H9 (cell line): Measurements from ENCODE around the gene NKX1-2. TPM values are rescaled to one million over a fixed set of nuclear protein-coding genes. Genes with fewer than 3 reads are reported as not detected.

Experiments
- DNase-seq: peaks from one replicate; pipeline ENCODE4 v3.0.0-alpha.2; 2017
- H2AFZ ChIP-seq: one replicate; pipeline ENCODE4 v1.6.1; 2013; ENCODE audit warnings: mild to moderate bottlenecking, low read length, control low read depth, moderate library complexity
- H2AK5ac ChIP-seq: 2 replicates; pipeline ENCODE4 v1.6.1; 2013; ENCODE audit warnings: low read length, control low read depth, mixed read lengths; ENCODE audit not compliant: insufficient read length
- H2BK120ac ChIP-seq: one replicate; pipeline ENCODE4 v1.6.1; 2013; ENCODE audit warnings: low read depth, mild to moderate bottlenecking, low read length, control low read depth, inconsistent platforms; ENCODE audit not compliant: poor library complexity, severe bottlenecking
- H2BK12ac ChIP-seq: 2 replicates; pipeline ENCODE4 v1.6.1; 2013; ENCODE audit warnings: low read length, control low read depth, mixed read lengths, low read depth; ENCODE audit not compliant: insufficient read length
- H2BK15ac ChIP-seq: 2 replicates; pipeline ENCODE4 v1.6.1; 2013; ENCODE audit warnings: low read depth, low read length, control low read depth
- H2BK20ac ChIP-seq: one replicate; pipeline ENCODE4 v1.6.1; 2013; ENCODE audit warnings: low read depth, mild to moderate bottlenecking, low read length, control low read depth, inconsistent platforms; ENCODE audit not compliant: poor library complexity, severe bottlenecking
- H2BK5ac ChIP-seq: 2 replicates; pipeline ENCODE4 v1.6.1; 2013; ENCODE audit warnings: low read length, control low read depth, mixed read lengths; ENCODE audit not compliant: insufficient read length
- H3K14ac ChIP-seq: 2 replicates; pipeline ENCODE4 v1.6.1; 2013; ENCODE audit warnings: low read length, control low read depth; ENCODE audit not compliant: insufficient read depth
- H3K18ac ChIP-seq: 2 replicates; pipeline ENCODE4 v1.6.1; 2013; ENCODE audit warnings: low read depth, mild to moderate bottlenecking, mixed read lengths, low read length, control low read depth; ENCODE audit not compliant: insufficient read length
- H3K23ac ChIP-seq: 2 replicates; pipeline ENCODE4 v1.6.1; 2013; ENCODE audit warnings: low read length, control low read depth, mixed read lengths, low read depth; ENCODE audit not compliant: insufficient read length
- H3K23me2 ChIP-seq: 2 replicates; pipeline ENCODE4 v1.6.1; 2013; ENCODE audit warnings: low read depth, mild to moderate bottlenecking, mixed read lengths, low read length, control low read depth; ENCODE audit not compliant: insufficient read length, poor library complexity, severe bottlenecking
- H3K27ac ChIP-seq: 2 replicates; pipeline ENCODE4 v1.5.1; 2013; ENCODE audit warnings: low read length, control low read depth, mixed read lengths, low read depth; ENCODE audit not compliant: insufficient read length
- H3K27me3 ChIP-seq: 2 replicates; pipeline ENCODE4 v1.6.1; 2013; ENCODE audit warnings: low read length, control low read depth, inconsistent platforms; ENCODE audit not compliant: insufficient read depth
- H3K4ac ChIP-seq: 2 replicates; pipeline ENCODE4 v1.6.1; 2013; ENCODE audit warnings: low read depth, mild to moderate bottlenecking, control low read depth, inconsistent platforms, low read length, moderate library complexity
- H3K4me1 ChIP-seq: 2 replicates; pipeline ENCODE4 v1.6.1; 2013; ENCODE audit warnings: low read length, control low read depth, inconsistent platforms; ENCODE audit not compliant: insufficient read depth
- H3K4me2 ChIP-seq: 2 replicates; pipeline ENCODE4 v1.6.1; 2013; ENCODE audit warnings: low read length, control low read depth, mixed read lengths; ENCODE audit not compliant: insufficient read length, insufficient read depth
- H3K56ac ChIP-seq: 2 replicates; pipeline ENCODE4 v1.6.1; 2013; ENCODE audit warnings: low read depth, mild to moderate bottlenecking, mixed read lengths, low read length, control low read depth; ENCODE audit not compliant: insufficient read length
- H3K79me1 ChIP-seq: 2 replicates; pipeline ENCODE4 v1.6.1; 2013; ENCODE audit warnings: low read depth, mild to moderate bottlenecking, moderate library complexity, low read length, control low read depth, inconsistent platforms; ENCODE audit not compliant: insufficient read depth, poor library complexity, severe bottlenecking
- H3K79me2 ChIP-seq: 2 replicates; pipeline ENCODE4 v1.6.1; 2013; ENCODE audit warnings: low read length, control low read depth, inconsistent platforms; ENCODE audit not compliant: insufficient read depth
- H3K9ac ChIP-seq: 2 replicates; pipeline ENCODE4 v1.6.1; 2013; ENCODE audit warnings: low read length, control low read depth, mixed read lengths; ENCODE audit not compliant: insufficient read length; ENCODE audit errors: extremely low read depth
- H3K9me3 ChIP-seq: one replicate; pipeline ENCODE4 v1.6.1; 2013; ENCODE audit warnings: low read depth, low read length, inconsistent platforms; ENCODE audit not compliant: control insufficient read depth
- H3T11ph ChIP-seq: one replicate; pipeline ENCODE4 v1.6.1; 2013; ENCODE audit warnings: mild to moderate bottlenecking, low read length, control low read depth, inconsistent platforms
- H4K20me1 ChIP-seq: one replicate; pipeline ENCODE4 v1.6.1; 2013; ENCODE audit not compliant: control insufficient read depth, insufficient read length, insufficient read depth
- H4K5ac ChIP-seq: 2 replicates; pipeline ENCODE4 v1.6.1; 2013; ENCODE audit warnings: low read depth, mild to moderate bottlenecking, mixed read lengths, low read length, control low read depth; ENCODE audit not compliant: insufficient read length
- H4K8ac ChIP-seq: replicated peaks from 2 replicates; pipeline ENCODE4 v1.6.1; 2013; ENCODE audit warnings: low read length, control low read depth, mixed read lengths, low read depth; ENCODE audit not compliant: insufficient read length
- H4K91ac ChIP-seq: 2 replicates; pipeline ENCODE4 v1.6.1; 2013; ENCODE audit warnings: low read depth, mild to moderate bottlenecking, moderate library complexity, mixed read lengths, low read length, control low read depth; ENCODE audit not compliant: insufficient read length
- H3K27ac Mint-ChIP-seq, 3 experiments: 2 replicates in 2 of 3; 3 replicates in 1 of 3; pipeline ENCODE4 v1.8.0; 2020 to 2021; ENCODE audit warnings: mixed read lengths in 3 of 3, mild to moderate bottlenecking in 1 of 3, moderate library complexity in 1 of 3
- H3K27me3 Mint-ChIP-seq: 2 replicates; pipeline ENCODE4 v1.8.0; 2021; ENCODE audit warnings: low read depth, mild to moderate bottlenecking, moderate library complexity, mixed read lengths
- H3K36me3 Mint-ChIP-seq, 3 experiments: 2 replicates in 2 of 3; 3 replicates in 1 of 3; pipeline ENCODE4 v1.8.0; 2020 to 2021; ENCODE audit warnings: low read depth in 3 of 3, mixed read lengths in 3 of 3; ENCODE audit not compliant: insufficient read depth in 1 of 3
- H3K4me1 Mint-ChIP-seq, 2 experiments: 2 replicates each; pipeline ENCODE4 v1.8.0; 2020; ENCODE audit warnings: mixed read lengths in 2 of 2
- H3K4me3 Mint-ChIP-seq, 2 experiments: 2 replicates in 1 of 2; 3 replicates in 1 of 2; pipeline ENCODE4 v1.8.0; 2020 to 2021; ENCODE audit warnings: mild to moderate bottlenecking in 2 of 2, mixed read lengths in 2 of 2, moderate library complexity in 1 of 2
- H3K9me3 Mint-ChIP-seq, 2 experiments: 2 replicates in 1 of 2; 3 replicates in 1 of 2; pipeline ENCODE4 v1.8.0; 2020; ENCODE audit warnings: mild to moderate bottlenecking in 2 of 2, mixed read lengths in 2 of 2, moderate library complexity in 1 of 2
- WGBS: extraction: QIAGEN DNeasy Blood & Tissue Kit; methylation state at CpG from one replicate; pipeline ENCODE4 v1.1.7; 2013; ENCODE audit warnings: missing lambda C conversion rate, low lambda C conversion rate, mixed read lengths; ENCODE audit not compliant: insufficient read length; ENCODE audit errors: extremely low coverage; 5-methylcytosine and 5-hydroxymethylcytosine counted together
- total RNA-seq: library from RNA; stranded (reverse); gene quantifications from 2 replicates; pipeline ENCODE4 v1.2.1, GENCODE V29; 2021
- TF ChIP-seq, protein P1 (sequence below): fragments of 200-600 bp; sonication (generic); conservative IDR thresholded peaks from 3 replicates; pipeline ENCODE4 v1.8.0; 2021; ENCODE audit warnings: antibody characterized with exemption, mild to moderate bottlenecking

NKX1-2 gene
- total RNA-seq, 1 experiment from 2014 or later: 15.3 TPM

DNA sequence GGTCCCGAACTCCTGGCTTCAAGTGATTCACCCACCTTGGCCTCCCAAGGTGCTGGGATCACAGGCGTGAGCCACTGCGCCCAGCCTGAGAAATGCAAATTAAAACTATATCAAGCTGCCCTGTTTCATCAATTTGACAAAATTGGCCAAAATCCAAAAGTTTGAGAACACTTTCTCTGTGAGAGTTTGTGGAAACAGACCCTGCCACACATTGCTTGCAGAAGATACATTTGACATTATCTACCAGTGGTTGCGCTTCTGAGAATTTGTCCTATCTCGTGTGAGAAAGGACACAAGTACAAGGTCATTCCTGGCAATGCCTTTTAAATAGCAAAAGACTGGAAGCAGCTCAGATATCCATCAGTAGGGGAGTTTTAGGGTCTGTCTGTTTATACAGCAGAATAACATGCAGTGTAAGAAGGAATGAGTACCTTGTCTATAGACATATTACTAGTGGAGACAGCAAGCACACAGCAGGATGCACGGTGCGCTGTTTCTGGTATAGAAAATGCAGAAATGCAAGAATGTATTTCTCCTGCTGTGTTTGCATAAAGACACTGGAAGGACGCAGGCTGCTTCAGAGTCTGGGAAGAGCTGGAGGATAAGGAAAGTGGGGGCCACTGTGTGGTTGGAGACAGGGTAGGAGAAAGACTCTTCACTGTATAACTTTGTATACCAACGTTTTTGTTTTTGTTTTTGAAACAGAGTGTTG is 16.1 kb upstream of the NKX1-2 start:
- H4K20me1 ChIP-seq: peaks cover 3% of the 10 kb centered on the region

More for the DNA sequence above, 16.1 kb upstream of the NKX1-2 start:
- Histone ChIP-seq H2AK5ac (no peak overlapping the region), H2BK12ac (no peak overlapping the region), H3K4me1 (peaks cover 15% of the 10 kb centered on the region; the same call in 1 of the 2 replicates), H3K14ac (no peak overlapping the region), H3K9me3 (no peaks in the 10 kb centered on the region), H4K8ac (no peak overlapping the region), H3K23ac (no peak overlapping the region), H3K18ac (no peak overlapping the region), H2BK20ac (no peak overlapping the region), H3T11ph (no peak overlapping the region), H2BK5ac (no peak overlapping the region), H3K9ac (no peak overlapping the region), H3K79me2 (no peaks in the 10 kb centered on the region), H3K23me2 (peaks cover 3% of the 10 kb centered on the region), H3K27ac (no peak overlapping the region), H2AFZ (no peak overlapping the region), H3K4ac (no peak overlapping the region), H3K4me2 (peak overlapping the region; percentile 38), H3K56ac (no peak overlapping the region), H4K91ac (no peak overlapping the region), H2BK15ac (no peak overlapping the region), H2BK120ac (no peak overlapping the region), H3K79me1 (no peaks in the 10 kb centered on the region), H3K27me3 (no peaks in the 10 kb centered on the region), H4K5ac (no peak overlapping the region)
- H3K36me3 Mint-ChIP-seq: peaks cover 2 to 5% (median 5%) of the 10 kb centered on the region in 3 experiments; a peak in 6 of 7 replicates
- H3K27ac Mint-ChIP-seq: peak overlapping the region; percentile 33 to 60 (median 38); a peak in 3 of 7 replicates
- DNase-seq: no peak
- WGBS: no CpG with 5 or more reads among the region's 9 CpGs
- TF ChIP-seq, protein P1, sequence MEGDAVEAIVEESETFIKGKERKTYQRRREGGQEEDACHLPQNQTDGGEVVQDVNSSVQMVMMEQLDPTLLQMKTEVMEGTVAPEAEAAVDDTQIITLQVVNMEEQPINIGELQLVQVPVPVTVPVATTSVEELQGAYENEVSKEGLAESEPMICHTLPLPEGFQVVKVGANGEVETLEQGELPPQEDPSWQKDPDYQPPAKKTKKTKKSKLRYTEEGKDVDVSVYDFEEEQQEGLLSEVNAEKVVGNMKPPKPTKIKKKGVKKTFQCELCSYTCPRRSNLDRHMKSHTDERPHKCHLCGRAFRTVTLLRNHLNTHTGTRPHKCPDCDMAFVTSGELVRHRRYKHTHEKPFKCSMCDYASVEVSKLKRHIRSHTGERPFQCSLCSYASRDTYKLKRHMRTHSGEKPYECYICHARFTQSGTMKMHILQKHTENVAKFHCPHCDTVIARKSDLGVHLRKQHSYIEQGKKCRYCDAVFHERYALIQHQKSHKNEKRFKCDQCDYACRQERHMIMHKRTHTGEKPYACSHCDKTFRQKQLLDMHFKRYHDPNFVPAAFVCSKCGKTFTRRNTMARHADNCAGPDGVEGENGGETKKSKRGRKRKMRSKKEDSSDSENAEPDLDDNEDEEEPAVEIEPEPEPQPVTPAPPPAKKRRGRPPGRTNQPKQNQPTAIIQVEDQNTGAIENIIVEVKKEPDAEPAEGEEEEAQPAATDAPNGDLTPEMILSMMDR: no peak
- peaks cover 57 to 61% of the 10 kb centered on the region in 2 experiments for H3K4me1 Mint-ChIP-seq
- no peaks in the 10 kb centered on the region; a peak in 1 of 5 replicates for H3K9me3 Mint-ChIP-seq
- peak overlapping the region in 1 of 2 experiments; percentile 62; a peak in 2 of 5 replicates for H3K4me3 Mint-ChIP-seq
- H3K27me3 Mint-ChIP-seq: peaks cover 7% of the 10 kb centered on the region
